ENCODE measurements around the gene PPP1R14C.

- no peak for TF ChIP-seq CTCF (conservative IDR thresholded peaks at IDR 0.05; ENCODE audit: low read depth in 2 of 2)
- no peak for TF ChIP-seq POLR2AphosphoS5 (IDR thresholded peaks at IDR 0.05; ENCODE audit: low read depth)
- TF ChIP-seq REST (IDR thresholded peaks at IDR 0.05; ENCODE audit: unreplicated experiment): no peak
- no peak for TF ChIP-seq EZH2 (IDR thresholded peaks at IDR 0.05; ENCODE audit: low read depth, unreplicated experiment)
- TF ChIP-seq JUNB (IDR thresholded peaks at IDR 0.05; ENCODE audit: unreplicated experiment): no peak
- TF ChIP-seq CREB1 (CRISPR knock-in tag; IDR thresholded peaks at IDR 0.05; ENCODE audit: low read depth): no peak
- no peak for TF ChIP-seq ETS1 (IDR thresholded peaks at IDR 0.05)
- TF ChIP-seq EZH2phosphoT487 (IDR thresholded peaks at IDR 0.05; ENCODE audit: unreplicated experiment): no peak
- TF ChIP-seq NANOG (IDR thresholded peaks at IDR 0.05; ENCODE audit: borderline replicate concordance): no peak
- no peak for TF ChIP-seq STAT1 (IDR thresholded peaks at IDR 0.05; ENCODE audit: unreplicated experiment)
- TF ChIP-seq ZNF114 (CRISPR knock-in tag; IDR thresholded peaks at IDR 0.05): no peak
Measured at GRCh38 chr6:150201285-150201684, 58.4 kb downstream of the PPP1R14C start.
